ENCODE measurements around the gene VTI1A.

DNA sequence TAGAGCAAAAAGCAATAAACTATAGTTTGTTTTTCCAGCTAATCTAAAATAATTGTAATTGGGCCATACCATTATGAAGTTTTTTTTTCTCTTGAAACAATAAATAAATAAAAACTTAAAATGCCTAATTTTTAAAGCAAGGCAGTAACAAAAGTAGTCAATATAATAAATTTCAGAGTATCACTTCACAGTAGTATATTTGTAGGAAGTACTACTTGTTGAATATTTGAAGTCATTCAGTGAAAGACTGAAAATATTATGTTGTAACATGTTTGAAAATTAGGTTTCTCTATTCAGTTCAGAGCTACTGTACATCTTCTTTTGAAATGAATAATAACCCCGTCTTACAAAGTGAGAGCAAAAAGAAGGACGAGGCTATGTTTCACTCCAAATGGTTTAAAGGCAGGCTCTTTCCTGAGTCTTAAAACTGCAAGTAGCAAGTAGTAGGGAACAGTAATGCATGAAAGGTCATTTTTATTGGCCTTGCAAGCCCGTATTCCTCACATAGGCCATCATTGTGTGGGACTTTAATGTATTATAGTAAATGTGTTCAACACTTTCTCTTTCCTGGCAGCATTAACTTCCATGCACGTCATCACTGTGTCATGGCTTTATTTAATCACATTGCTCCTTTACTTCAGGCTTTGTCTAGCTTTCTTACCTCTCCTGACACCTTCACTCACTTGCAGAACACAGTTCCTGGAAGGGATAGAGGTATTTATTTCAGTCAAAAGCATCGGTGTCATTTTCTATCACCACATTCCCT is 141.4 kb downstream of the VTI1A start:
- TF ChIP-seq, protein P1, sequence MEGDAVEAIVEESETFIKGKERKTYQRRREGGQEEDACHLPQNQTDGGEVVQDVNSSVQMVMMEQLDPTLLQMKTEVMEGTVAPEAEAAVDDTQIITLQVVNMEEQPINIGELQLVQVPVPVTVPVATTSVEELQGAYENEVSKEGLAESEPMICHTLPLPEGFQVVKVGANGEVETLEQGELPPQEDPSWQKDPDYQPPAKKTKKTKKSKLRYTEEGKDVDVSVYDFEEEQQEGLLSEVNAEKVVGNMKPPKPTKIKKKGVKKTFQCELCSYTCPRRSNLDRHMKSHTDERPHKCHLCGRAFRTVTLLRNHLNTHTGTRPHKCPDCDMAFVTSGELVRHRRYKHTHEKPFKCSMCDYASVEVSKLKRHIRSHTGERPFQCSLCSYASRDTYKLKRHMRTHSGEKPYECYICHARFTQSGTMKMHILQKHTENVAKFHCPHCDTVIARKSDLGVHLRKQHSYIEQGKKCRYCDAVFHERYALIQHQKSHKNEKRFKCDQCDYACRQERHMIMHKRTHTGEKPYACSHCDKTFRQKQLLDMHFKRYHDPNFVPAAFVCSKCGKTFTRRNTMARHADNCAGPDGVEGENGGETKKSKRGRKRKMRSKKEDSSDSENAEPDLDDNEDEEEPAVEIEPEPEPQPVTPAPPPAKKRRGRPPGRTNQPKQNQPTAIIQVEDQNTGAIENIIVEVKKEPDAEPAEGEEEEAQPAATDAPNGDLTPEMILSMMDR (conservative IDR thresholded peaks at IDR 0.05) = no peak
- TF ChIP-seq EZH2 (IDR thresholded peaks at IDR 0.05; ENCODE audit: low read depth) = no peak
